NB4 (cell line): Measurements from ENCODE around the gene PML.

Experiments
- CTCF ChIP-seq: IDR thresholded peaks from one replicate; pipeline ENCODE4 v1.5.1; 2012; ENCODE audit warnings: low read depth, low read length
- MAX ChIP-seq: IDR thresholded peaks from 2 replicates; pipeline ENCODE4 v1.6.1; 2011; ENCODE audit warnings: low read depth, low read length
- MYC ChIP-seq: IDR thresholded peaks from 2 replicates; pipeline ENCODE4 v1.6.1; 2011; ENCODE audit warnings: low read depth, low read length
- POLR2A ChIP-seq: IDR thresholded peaks from 2 replicates; pipeline ENCODE4 v1.6.1; 2011; ENCODE audit warnings: mild to moderate bottlenecking; ENCODE audit not compliant: insufficient read length; ENCODE audit errors: extremely low read depth

- TF ChIP-seq POLR2A = no peak
- peak; percentile 38 for TF ChIP-seq CTCF
- no peak for TF ChIP-seq MYC
- no peak for TF ChIP-seq MAX
These were observed 42.0 kb downstream of the PML start for GRCh38 chr15:74036271-74037170.
